Activated CD8-positive, alpha-beta memory T cell treated with anti-CD3 and anti-CD28 coated beads, Interleukin-2, amount 50 U/mL, for 4 hours (primary cell): ENCODE measurements around the gene MCC.

Experiments
- DNase-seq: peaks from one replicate; pipeline ENCODE4 v3.0.0-alpha.2; 2020

The MCC gene

GRCh38 chr5:113267361-113267900 lies 220.8 kb downstream of the MCC start:
- DNase-seq = no peak

DNA sequence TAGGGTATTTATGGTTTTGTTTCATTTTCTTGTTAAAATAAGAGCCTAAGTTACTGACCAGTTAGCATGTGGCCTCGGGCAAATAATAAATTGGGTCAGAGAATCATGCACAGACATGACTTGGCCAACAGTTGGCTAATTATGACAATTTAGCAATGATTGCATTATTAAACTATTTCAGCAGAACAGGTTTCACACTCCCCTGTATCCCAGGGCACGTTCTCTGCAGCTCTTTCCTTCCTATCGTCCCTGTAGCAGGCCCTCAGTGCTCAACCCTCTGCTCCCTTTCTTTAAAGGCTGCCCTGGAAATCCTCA lies 221.4 kb downstream of the MCC start:
- no peak for DNase-seq

GRCh38 chr5:113266227-113266912 lies 221.9 kb downstream of the MCC start:
- no peak for DNase-seq

GRCh38 chr5:113265190-113265589 lies 223.1 kb downstream of the MCC start:
- DNase-seq = no peak

- no peak for DNase-seq
Measured at GRCh38 chr5:113264046-113264445, 224.2 kb downstream of the MCC start.

DNA sequence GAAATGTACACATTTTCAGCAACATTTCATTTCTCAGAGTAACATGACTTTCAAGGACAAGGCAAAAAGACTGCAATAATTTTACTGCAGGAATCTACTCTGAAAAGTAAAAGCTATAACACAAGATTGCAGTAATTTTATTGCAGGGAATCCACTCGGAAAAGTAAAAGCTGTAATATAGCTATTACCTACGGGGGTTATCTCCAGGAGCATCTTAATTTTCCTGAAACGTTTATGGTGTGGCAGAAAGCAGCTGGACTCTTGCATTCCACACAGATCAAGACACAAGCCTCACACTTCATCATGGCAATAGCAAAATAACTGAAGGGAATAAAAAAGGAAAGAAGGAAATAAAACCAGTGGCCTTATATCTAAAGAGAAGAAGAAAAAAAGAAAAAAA lies 224.7 kb downstream of the MCC start:
- no peak for DNase-seq

DNA sequence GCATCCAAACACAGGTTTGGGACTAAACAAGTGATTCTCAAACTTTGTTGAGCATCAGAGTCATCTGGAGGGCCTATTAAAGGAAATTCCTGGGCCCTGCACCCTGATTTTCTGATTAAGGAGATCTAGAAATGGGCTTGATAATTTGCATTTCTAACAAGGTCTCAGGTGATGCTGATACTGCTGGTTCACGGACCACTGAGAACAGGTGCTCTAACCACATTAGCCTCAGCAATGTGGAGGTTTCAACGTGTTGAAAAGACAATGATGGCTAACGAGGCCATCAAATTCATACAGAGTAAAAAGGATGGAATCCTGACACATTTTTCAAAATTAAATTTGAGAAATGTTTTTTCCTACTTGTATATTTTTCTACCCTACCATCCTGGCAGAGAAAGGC lies 225.6 kb downstream of the MCC start:
- DNase-seq = no peak

- DNase-seq = no peak
Measured at GRCh38 chr5:113259034-113259433, 229.2 kb downstream of the MCC start.

DNA sequence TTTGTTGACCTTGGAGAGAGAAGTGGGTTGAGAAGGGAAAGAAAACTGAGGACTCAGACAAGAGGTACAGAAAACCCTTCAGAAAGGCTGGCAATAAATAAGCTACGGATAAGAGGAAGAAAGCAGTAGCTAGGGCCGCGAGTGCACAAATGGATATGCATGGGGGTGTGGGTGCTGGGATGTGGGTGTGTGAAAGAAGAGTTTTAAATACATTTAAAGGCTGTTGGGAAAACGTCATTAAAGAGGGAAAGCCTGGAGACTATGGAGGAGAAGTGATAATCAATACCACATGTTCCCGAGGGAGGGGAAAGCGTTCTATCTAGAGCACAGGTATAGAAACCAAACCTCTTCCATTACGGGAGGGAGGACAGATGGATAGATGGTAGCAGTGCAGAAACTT lies 230.7 kb downstream of the MCC start:
- no peak for DNase-seq

DNA sequence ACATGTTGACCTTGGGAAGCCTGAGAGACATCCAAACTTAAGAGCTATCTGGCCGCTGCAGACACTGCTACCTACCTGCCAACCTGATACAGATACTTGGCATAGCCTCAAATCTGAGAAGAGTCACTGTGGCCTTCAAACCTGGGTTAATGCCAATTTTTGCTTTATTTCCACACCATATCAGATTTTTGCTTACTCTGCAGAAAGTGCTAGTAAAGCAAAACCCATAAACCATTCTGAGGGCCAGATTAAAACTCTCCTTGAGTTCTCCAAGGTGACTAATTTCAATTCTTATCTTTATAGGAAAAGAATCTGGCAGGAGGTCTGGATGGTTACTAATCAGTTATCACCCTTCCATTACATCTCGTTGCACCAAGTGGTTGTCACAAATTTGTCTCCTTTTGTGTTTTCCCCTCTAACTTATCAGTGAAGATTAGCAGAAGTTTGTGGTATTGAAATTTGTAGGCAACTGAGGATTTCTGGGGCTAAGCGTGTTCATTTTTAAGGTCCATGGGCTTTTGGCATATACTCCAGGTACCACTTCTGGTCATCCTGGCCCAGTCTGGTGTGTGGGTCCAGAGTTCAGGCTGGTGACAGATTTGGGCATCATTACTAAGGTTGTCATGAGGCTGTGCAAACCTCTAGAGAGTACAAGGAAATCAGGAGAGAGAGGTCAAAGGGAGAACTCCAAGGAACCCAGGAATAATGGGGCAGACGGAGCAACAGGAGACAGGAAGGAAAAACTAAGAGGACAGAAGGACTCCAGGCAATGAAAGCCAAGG lies 231.4 kb downstream of the MCC start:
- no peak for DNase-seq

- no peak for DNase-seq
Measured at GRCh38 chr5:113255579-113256386, 232.5 kb downstream of the MCC start.

- no peak for DNase-seq
Measured at GRCh38 chr5:113255105-113255504, 233.1 kb downstream of the MCC start.

DNA sequence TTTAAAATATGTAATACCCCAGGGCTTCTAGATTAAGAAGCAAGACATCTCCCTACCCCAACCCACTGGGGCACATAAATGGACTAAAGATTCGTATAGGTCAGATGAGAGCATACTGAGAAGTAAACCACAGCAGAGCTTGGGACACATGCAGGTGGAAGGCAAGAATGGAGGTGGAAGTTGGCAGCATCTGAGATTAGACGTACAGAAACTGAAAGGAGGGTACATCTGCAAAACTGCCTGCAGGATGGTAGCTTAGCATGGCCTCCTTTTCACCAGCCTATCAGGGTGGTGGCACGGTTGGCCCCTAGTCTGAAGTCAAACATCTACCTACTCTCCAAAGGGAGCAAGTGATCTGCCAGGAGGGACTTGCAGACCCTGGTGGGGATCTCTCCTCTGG lies 235.2 kb downstream of the MCC start:
- no peak for DNase-seq

GRCh38 chr5:113252066-113252465 lies 236.2 kb downstream of the MCC start:
- DNase-seq = no peak

GRCh38 chr5:113250341-113250953 lies 237.8 kb downstream of the MCC start:
- DNase-seq = no peak

- no peak for DNase-seq
Measured at GRCh38 chr5:113249206-113249605, 239.0 kb downstream of the MCC start.

- no peak for DNase-seq
Measured at GRCh38 chr5:113246361-113246870, 241.8 kb downstream of the MCC start.

DNA sequence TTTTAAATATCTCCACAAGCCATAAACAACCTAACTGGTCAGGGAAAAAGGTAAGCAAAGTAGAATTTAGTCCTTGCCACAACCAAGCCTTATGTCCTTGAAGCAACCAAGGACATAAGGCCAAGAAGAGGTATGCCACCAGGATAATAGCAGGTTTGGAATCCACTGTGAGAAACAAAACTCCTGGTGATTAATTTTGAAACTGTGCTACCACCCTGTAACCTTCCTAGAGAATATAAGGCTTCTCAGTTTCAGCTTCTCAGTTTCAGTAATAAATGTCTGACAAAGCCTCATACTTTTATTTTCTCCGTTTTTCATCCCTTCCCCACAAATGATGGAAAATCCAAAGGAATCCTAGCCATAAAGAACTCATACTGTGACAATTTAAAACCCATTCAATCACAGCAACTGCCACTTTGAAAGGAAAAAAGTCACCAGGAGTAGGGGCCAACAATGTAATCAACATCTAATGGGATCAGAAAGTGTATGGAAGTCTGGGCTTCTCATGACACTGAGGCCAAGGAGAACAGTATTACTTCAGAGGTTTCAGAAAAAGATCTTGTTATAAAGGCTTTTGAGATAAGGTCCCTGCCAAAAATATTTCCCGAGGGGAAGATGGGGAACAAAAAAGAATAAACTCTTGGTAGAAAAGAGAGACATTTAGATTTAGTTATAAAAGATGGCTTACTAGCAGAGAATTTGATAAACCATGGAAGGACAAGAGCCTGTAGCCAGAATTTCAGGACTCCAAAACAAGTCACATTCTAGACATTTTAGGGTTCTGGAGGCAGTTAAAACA lies 242.6 kb downstream of the MCC start:
- DNase-seq = no peak

DNA sequence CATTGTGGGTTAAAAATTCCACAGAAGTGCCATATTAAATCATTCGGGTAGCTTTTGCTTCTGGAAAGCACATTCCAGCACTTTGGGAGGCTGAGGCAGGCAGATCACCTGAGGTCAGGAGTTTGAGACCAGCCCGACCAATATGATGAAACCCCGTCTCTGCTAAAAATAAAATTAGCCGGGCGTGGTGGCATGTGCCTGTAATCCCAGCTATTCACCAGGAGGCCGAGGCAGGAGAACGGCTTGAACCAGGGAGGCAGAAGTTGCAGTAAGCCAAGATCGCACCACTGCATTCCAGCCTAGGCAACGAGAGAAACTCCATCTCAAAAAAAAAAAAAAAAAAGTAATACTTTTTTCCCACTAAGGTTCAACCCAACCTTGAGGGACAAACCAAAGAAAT lies 243.3 kb downstream of the MCC start:
- no peak for DNase-seq

DNA sequence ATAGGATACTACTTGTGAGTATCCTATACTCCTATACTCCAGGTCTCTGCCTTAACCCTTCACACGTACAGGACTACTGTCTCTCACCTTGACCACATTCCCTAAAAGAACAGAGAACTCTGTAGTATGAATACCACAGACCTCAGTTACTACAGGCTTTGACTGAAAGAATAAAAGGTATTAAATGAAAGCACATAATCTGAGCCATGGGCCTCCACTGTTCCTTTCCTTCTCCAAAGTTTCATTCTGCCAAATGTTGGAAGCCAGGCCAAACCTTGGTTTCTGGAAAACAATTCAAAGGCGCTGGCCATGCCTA lies 244.9 kb downstream of the MCC start:
- DNase-seq = no peak

DNA sequence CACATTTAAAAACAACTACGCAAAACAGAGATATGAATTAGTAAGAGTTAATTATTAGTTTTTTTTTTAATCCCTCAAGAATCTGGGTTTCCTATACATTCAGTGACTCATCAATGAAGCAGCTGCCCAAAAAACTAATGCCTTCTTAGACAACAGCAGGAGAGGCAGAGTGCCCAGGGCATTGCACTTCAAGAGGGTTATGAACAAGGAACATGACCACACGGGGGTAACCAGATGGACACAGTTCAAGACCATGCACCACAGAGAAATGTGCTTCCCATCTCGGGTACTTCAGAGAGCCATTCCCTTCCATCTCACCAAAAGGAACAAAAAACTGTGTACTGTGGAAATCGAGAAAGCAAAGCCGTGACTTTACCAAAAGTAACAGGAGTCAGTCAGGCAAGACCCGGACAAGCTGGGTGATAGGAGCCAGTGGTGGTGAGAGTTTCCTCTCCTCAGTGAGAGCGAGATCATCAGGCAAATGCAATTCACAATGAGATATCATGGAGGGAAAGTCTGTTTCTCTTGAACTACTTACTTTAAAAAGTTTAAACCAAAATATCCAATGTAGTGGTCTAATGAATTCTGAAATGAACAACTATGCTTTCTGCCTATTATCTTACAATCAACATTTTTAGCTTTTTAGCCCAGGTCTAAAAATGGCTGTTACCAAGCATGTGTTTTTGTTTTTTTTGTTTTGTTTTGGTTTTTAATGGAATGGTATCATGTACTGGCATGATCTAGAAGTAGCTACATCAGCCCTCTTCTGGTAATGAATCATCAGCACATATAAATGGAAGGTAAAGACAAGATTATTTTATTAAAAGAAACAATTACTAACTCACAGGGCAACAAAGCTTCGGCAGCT lies 245.5 kb downstream of the MCC start:
- DNase-seq = no peak
